IPS-15b (cell line): ENCODE measurements around the gene MYOG.
A peak's percentile ranks its signal among the peaks of the same experiment; 100 is the strongest.

Experiments
- H3K27me3 ChIP-seq: one replicate; pipeline ENCODE4 v1.6.1; 2013; ENCODE audit warnings: low read length; ENCODE audit not compliant: control insufficient read depth, insufficient read depth
- H3K36me3 ChIP-seq: one replicate; pipeline ENCODE4 v1.6.1; 2013; ENCODE audit warnings: low read length; ENCODE audit not compliant: control insufficient read depth, insufficient read depth
- H3K4me1 ChIP-seq: one replicate; pipeline ENCODE4 v1.6.1; 2013; ENCODE audit warnings: mild to moderate bottlenecking, low read length; ENCODE audit not compliant: control insufficient read depth, insufficient read depth
- H3K4me3 ChIP-seq: one replicate; pipeline ENCODE4 v1.5.1; 2013; ENCODE audit warnings: low read depth, low read length
- H3K9ac ChIP-seq: one replicate; pipeline ENCODE4 v1.6.1; 2013; ENCODE audit warnings: low read depth, mild to moderate bottlenecking, low read length
- H3K9me3 ChIP-seq: one replicate; pipeline ENCODE4 v1.6.1; 2013; ENCODE audit warnings: mild to moderate bottlenecking, low read length; ENCODE audit not compliant: control insufficient read depth, insufficient read depth

MYOG gene

DNA sequence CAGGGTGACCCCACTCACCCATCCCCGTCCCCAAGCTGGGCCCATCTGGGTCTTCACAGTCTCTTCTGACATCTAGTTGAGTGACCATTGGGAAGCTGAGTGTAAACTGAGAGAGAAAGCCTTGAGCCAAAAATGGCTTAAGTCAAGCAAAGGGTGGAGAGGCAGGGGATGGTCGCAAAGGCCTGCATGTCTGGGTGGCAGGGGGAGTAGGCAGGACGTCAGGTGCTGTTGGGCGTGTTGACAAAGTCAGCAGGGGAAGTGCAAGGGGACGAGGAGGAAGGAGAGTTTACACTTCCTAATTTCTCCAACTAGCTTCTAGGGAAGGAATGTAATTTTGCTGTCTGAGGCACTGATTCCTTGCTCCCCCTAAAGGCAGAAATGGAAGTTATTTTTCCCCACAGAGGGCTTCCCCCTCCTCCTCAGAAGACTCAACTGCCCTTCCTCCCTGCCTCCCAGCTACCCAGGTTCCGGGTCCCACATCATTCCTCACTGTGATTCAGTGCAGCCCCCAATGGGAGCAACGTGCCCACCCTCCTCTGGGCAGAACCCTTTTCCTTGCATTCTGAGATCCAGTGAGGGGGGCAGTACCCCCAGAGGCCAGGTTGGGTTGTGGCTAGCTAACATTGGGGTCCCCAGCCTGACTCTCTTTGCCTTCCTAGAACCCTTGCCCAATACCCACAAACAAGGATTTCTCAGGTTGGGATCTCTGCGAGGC is 40.5 kb upstream of the MYOG start:
- H3K9me3 ChIP-seq: no peaks in the 10 kb centered on the region
- no peak overlapping the region for H3K9ac ChIP-seq
- H3K4me3 ChIP-seq: peak overlapping the region; percentile 82
- no peaks in the 10 kb centered on the region for H3K36me3 ChIP-seq
- H3K4me1 ChIP-seq: peaks cover 18% of the 10 kb centered on the region
- H3K27me3 ChIP-seq: peaks cover 52% of the 10 kb centered on the region

DNA sequence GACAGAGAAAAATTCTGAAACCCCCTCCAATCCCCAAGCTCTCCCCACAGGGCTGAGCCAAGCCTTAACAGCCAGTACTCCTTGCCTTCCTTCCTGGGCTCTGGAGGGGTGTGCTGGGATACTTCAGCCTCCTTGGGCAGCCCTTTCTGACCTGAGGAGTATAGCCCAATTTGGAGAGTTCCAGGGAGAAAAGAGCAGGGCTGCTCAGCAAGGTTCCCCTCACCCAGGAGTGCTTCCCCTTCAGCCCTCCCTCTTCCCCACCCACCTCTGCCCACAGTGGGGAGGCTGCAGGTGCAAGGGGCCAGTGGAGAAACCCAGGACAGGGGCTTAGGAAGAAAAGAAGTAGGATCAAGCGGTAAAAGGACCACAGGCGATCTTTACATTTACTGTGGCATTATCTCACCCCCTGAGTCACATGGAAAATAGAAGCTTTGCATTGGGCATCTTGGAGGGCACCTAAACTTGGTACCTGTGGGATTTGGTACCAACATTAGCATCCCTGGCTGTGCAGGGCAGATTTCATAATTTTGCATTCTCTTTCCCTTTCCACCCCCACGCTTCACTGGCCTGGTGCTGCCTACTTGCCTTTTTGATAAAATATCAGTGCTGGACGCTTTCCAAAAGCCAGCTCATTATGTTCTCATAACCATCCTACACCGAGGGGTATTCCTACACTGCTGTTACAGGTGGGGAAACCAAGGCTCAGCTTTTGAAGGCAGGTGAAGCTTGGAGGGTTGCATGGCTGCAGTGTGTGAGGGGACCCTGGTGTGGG is 38.9 kb upstream of the MYOG start:
- H3K9me3 ChIP-seq: no peaks in the 10 kb centered on the region
- peak overlapping the region; percentile 14 for H3K9ac ChIP-seq
- peaks cover 18% of the 10 kb centered on the region for H3K4me1 ChIP-seq
- peaks cover 51% of the 10 kb centered on the region for H3K27me3 ChIP-seq
- H3K36me3 ChIP-seq: no peaks in the 10 kb centered on the region
- no peak overlapping the region for H3K4me3 ChIP-seq

DNA sequence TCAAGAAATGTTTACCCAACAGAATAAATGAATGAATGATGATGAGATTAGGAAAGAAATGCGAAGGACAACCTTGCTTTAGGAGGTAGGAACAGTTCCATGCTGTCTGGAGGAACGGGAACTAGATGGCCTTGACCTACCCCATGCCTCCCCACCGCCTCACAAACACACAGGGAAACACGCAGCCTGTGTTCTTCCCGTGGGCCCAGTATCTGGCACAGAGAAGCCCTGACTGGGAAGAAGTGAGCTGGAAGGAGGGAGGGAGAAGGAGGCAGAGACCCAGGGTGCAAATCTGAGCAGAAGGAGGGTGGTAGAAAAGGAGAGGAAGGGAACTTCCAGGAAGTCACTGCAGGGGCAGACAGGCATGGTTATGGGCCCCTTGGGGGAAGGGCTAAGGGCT is 38.2 kb upstream of the MYOG start:
- Histone ChIP-seq H3K4me3 (no peak overlapping the region), H3K36me3 (no peaks in the 10 kb centered on the region), H3K4me1 (peaks cover 18% of the 10 kb centered on the region), H3K9me3 (no peaks in the 10 kb centered on the region), H3K9ac (no peak overlapping the region), H3K27me3 (peaks cover 44% of the 10 kb centered on the region)

DNA sequence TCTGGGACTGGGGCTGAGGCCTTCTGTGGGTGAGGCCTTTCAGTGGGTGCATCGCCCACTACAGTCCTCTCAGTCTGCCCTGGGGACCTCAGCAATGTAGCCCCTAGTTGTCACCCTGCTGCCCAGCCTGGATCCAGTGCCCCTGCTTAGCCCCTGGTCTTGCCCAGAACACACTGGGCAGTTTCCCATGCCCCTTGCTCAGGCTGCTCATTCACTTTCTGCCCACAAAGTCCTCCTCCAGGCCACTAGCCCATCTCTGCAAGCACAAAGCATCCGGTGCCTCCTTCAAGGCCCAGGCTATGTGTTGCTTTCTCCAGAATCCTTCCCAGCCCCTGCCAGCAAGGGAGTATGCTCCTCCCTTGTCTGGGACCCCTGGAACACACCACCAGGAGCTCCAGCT is 36.3 kb upstream of the MYOG start:
- H3K9me3 ChIP-seq: no peaks in the 10 kb centered on the region
- H3K4me1 ChIP-seq: peaks cover 16% of the 10 kb centered on the region
- peaks cover 42% of the 10 kb centered on the region for H3K27me3 ChIP-seq
- no peak overlapping the region for H3K4me3 ChIP-seq
- H3K36me3 ChIP-seq: no peaks in the 10 kb centered on the region
- H3K9ac ChIP-seq: no peak overlapping the region

DNA sequence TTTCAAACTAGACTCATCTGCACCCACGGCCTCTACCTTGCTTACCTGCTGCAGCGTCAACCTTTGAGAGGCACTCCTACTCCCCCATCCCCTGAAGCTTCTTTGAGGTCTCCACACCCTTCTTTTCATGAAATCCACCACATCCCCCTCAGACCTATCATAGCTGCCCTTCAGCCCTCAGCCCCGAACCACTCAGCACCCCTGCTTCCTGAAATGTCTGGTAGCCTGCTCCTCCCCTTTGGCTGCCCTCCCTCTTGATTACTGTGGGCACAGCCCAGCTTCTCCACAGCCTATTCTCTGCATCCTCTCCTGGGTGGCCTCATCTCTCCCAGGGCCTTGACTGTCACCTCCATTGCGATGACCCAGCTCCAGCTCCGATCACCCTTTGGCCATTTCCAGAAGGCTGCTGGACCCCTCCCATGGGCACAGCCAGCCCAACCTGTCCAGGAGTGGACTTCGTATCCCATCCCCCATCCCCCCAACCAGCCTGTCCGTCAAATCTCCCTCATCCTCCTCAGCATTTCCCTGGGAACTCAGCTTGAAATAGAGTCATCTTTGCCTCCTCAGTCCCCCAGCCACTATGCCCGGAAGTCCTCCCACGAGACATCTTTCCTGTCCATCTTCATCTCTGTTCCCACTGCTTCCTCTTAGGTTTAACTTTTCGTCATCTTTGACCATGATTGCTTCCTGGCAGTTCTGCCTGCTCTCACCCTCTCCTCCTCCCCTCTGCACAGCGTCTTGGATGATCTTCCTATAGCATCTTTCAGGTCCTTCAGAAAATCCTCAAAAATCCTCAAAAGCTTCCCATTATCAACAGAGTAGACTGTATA is 35.6 kb upstream of the MYOG start:
- H3K27me3 ChIP-seq: peaks cover 41% of the 10 kb centered on the region
- H3K9ac ChIP-seq: no peak overlapping the region
- H3K4me3 ChIP-seq: no peak overlapping the region
- H3K4me1 ChIP-seq: peaks cover 8% of the 10 kb centered on the region
- H3K36me3 ChIP-seq: no peaks in the 10 kb centered on the region
- no peaks in the 10 kb centered on the region for H3K9me3 ChIP-seq

DNA sequence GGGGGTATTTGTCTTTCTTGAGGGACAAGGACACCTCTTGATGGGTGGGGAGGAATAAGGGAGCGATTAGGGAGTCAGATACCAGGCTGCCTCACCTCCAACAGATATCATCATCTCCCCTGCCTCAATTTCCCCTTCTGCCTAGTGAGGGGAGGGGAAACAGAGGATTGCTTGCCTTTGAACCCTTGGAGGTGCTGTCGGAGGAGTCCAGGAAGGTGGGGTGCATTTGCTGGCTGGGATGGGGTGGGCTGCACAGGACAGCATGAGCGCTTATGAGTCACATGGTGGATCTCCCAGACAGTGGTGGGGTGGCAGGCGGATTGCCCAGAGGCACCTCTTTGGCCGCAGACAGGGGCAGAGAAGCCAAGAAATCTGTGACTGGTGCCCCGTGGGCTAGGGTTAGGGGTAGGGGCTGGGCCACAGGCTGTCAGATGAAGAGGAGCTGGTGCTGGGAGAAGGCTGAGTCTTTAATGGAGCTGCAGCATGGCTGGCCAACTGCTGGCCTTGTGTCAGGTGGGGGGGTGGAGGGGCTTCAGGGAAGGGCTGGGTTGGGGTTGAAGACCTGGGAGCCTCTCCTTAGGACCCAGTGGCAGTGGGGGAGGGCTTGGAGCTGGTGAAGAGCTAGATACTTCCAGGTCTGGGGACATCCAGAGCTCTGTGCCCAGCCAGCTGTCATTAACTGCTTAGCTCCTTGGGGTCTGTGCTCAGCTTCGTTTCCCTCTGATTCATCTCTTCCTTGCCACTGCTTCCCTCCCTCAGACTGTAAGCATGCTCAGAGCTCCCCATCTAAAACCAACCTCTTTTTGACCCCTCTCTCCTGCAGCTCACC is 34.7 kb upstream of the MYOG start:
- Histone ChIP-seq H3K9ac (no peak overlapping the region), H3K9me3 (no peaks in the 10 kb centered on the region), H3K4me3 (no peak overlapping the region), H3K27me3 (peaks cover 42% of the 10 kb centered on the region), H3K36me3 (no peaks in the 10 kb centered on the region), H3K4me1 (peaks cover 4% of the 10 kb centered on the region)

DNA sequence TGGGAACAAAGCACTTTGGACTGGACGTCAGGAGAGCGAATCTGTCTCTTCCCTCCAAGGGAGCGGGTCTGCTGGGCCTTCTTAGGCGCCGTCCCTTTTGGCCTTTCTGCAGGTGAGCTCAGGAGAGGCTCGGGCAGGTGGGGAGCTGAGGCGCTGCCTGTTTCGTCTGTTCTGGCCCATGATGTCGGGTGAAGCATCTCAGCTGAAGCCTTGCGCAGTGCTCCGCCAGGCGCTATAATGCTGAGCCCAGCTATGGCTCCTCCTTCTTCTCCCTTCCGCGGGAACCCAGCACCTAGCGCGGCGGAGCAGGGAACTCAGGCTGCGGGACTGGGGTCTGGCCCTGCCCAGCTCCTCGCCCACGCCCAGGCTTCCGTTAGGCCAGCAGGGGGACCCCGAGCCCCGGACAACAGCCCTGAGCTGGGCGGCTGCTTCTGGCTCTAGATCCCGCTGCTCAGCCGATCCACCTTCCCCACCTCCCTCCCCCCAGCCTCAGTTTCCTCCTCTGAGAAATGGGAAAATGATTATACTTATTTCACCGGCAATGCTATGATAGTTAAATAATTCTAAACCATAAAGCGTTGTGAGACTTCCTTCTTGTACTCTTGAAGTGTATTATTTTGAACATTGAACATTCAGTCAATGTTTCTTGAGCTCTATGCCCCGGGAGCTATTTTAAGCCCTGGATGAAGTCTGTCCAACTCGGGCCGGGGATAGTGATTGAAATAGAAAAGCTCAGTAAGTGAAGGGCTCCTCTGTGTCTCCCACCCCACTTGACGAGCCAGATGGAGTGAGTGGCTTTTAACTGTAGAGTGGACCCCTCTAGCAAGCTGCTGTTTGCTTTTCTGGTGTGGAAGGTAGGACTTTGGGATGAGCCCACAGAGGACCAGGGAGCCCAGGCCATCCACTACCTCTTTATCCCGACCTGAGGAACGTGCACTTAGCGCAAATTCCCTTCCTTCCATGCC is 32.1 kb upstream of the MYOG start:
- Histone ChIP-seq H3K4me1 (no peaks in the 10 kb centered on the region), H3K36me3 (no peaks in the 10 kb centered on the region), H3K27me3 (peaks cover 33% of the 10 kb centered on the region), H3K9me3 (no peaks in the 10 kb centered on the region), H3K9ac (peak overlapping the region; percentile 51), H3K4me3 (peak overlapping the region; percentile 50)

DNA sequence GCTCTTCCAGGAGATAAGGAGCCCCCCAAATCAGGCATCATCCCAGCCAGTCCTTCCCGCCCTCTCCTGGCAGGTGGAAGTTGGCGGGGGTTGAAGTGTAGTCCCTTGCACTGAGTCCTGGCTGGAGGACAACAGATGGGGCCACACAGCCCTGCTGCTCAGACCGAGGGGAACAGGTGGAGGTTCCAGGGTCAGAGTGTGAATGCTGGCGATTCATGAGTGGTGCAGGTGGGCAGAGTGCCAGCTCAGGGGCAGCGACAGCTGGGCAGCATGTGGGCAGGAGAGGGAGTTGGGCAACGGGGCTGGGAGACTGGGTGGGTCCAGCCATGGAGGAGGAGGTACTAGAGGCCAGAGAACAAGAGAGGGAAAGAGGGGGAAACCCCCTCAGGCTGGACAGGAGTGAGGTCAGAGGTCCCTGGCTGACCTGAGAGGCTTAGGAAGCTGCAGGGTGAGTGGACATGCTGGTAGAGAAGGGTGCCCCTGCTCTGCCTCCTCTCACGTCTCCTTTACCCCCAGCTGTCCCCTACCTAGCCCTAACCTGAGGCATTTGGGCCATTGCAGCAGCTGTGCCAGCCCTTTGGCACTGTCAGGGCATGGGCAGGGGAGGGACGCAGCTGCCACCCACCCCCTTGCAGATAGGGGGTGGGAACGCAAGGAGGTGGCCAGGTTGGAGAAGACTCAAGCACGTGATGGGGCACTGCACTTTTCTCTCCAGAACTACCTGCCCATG is 30.4 kb upstream of the MYOG start:
- no peaks in the 10 kb centered on the region for H3K36me3 ChIP-seq
- H3K9ac ChIP-seq: no peak overlapping the region
- no peaks in the 10 kb centered on the region for H3K9me3 ChIP-seq
- no peaks in the 10 kb centered on the region for H3K4me1 ChIP-seq
- no peak overlapping the region for H3K4me3 ChIP-seq
- H3K27me3 ChIP-seq: peaks cover 33% of the 10 kb centered on the region

DNA sequence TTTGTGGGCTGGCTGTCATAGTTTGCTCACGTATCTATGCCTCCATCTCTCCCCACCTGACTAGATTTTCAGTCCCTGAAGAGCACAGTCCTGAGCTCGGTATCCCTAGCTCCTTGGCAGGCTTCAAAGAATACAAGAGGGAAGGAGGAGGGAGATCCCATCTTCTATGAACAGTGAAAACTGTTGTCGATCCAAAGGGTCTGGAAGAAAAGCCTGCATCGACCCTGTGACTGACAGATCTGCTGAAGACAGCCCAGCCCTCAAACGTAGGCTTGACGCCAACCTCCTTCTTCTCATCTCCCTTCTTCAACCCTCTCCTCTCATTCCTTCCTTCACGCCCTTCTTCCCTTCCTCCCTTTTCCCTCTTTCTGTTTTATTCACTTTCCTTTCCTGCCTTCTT is 28.4 kb upstream of the MYOG start:
- Histone ChIP-seq H3K9ac (no peak overlapping the region), H3K9me3 (no peaks in the 10 kb centered on the region), H3K4me3 (no peak overlapping the region), H3K27me3 (peaks cover 33% of the 10 kb centered on the region), H3K4me1 (no peaks in the 10 kb centered on the region), H3K36me3 (no peaks in the 10 kb centered on the region)

DNA sequence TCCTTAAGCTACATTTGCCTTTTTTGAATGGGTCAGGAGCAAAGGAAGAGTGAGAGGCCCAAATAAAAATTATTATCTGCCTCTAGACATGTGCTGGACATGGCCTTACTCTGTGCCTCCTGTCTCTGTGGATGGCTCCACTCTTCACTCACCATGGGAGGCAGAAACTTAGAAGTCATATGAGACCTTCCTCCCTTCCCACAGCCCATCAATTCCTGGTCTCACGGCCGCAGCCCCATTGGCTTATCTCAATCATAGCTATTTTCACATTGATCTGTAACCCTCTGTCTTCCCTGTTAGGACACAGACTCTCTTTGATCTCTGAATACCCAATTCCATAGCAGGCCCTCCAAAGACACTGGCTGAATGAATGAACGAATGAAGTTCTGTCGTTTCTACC is 27.5 kb upstream of the MYOG start:
- peaks cover 25% of the 10 kb centered on the region for H3K27me3 ChIP-seq
- H3K36me3 ChIP-seq: no peaks in the 10 kb centered on the region
- no peaks in the 10 kb centered on the region for H3K9me3 ChIP-seq
- no peak overlapping the region for H3K4me3 ChIP-seq
- no peaks in the 10 kb centered on the region for H3K4me1 ChIP-seq
- H3K9ac ChIP-seq: no peak overlapping the region
